HL-60 (cell line): ENCODE results near the gene SLAMF7.

Experiments used
- DNase-seq, 2 experiments: peaks; one replicate each; pipeline ENCODE4 v3.0.0-alpha.2; 2010 to 2020; ENCODE audit warnings: low read depth in 1 of 2, low spot score in 1 of 2
- H3K27ac ChIP-seq: fragments of 250-450 bp; sonication (Bioruptor Pico); replicated peaks from 2 replicates; pipeline ENCODE4 v1.5.1; 2020; ENCODE audit warnings: mild to moderate bottlenecking, moderate library complexity
- H3K27me3 ChIP-seq: fragments of 250-450 bp; sonication (Bioruptor Pico); 2 replicates; pipeline ENCODE4 v1.5.1; 2021; ENCODE audit warnings: mild to moderate bottlenecking, moderate library complexity; ENCODE audit not compliant: insufficient read depth, poor library complexity, severe bottlenecking
- H3K4me3 ChIP-seq: replicated peaks from 2 replicates; pipeline ENCODE4 v1.5.1; 2011; ENCODE audit warnings: mild to moderate bottlenecking, control low read depth, low read length; ENCODE audit not compliant: insufficient read depth
- GABPA ChIP-seq: IDR thresholded peaks from 2 replicates; pipeline ENCODE4 v1.6.1; 2012; ENCODE audit warnings: low read depth
- POLR2AphosphoS5 ChIP-seq: IDR thresholded peaks from 2 replicates; pipeline ENCODE4 v1.6.1; 2012; ENCODE audit warnings: low read depth
- SPI1 ChIP-seq: IDR thresholded peaks from 2 replicates; pipeline ENCODE4 v1.6.1; 2012; ENCODE audit warnings: low read depth, mild to moderate bottlenecking, borderline replicate concordance
- TF ChIP-seq, protein P1 (sequence below): IDR thresholded peaks from 2 replicates; pipeline ENCODE4 v1.6.1; 2012; ENCODE audit warnings: low read depth; ENCODE audit not compliant: insufficient replicate concordance
- TF ChIP-seq, protein P2 (sequence below): IDR thresholded peaks from one replicate; pipeline ENCODE4 v1.5.1; 2011; ENCODE audit warnings: low read length, control low read depth, inconsistent platforms; ENCODE audit not compliant: insufficient read depth

The SLAMF7 gene

DNA sequence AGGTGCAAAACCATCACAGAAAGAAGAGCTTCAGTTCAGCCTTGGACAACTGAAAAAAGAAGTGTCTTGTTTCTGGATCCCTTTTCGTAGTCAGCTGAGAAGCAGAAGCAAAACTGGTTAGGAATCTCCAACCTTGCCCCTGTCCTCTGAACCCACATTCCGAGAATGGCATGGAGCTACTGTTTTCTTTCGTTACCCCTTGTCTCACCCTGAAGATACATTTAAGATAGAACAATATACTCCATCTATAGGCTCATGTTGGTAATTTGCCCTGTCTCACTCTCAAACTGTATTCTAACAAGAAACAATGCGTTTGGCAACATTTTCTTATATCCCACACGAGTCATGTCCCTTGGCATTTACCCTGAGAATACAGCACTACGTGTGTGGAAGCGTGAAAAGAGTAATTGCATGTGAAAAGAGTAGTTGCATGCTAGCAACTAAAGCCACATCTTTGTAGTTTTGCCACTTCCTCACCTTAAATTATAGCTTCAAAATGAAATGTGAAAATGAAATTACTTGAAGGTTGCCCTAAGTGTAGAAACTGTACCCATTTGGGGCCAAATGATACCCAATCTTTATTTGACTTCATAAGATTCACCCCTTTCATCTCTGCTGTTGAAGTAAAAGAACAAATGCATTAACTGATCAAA, 5.3 kb downstream of the SLAMF7 start:
- no peak for DNase-seq
- no peak for TF ChIP-seq POLR2AphosphoS5
- TF ChIP-seq, protein P1, sequence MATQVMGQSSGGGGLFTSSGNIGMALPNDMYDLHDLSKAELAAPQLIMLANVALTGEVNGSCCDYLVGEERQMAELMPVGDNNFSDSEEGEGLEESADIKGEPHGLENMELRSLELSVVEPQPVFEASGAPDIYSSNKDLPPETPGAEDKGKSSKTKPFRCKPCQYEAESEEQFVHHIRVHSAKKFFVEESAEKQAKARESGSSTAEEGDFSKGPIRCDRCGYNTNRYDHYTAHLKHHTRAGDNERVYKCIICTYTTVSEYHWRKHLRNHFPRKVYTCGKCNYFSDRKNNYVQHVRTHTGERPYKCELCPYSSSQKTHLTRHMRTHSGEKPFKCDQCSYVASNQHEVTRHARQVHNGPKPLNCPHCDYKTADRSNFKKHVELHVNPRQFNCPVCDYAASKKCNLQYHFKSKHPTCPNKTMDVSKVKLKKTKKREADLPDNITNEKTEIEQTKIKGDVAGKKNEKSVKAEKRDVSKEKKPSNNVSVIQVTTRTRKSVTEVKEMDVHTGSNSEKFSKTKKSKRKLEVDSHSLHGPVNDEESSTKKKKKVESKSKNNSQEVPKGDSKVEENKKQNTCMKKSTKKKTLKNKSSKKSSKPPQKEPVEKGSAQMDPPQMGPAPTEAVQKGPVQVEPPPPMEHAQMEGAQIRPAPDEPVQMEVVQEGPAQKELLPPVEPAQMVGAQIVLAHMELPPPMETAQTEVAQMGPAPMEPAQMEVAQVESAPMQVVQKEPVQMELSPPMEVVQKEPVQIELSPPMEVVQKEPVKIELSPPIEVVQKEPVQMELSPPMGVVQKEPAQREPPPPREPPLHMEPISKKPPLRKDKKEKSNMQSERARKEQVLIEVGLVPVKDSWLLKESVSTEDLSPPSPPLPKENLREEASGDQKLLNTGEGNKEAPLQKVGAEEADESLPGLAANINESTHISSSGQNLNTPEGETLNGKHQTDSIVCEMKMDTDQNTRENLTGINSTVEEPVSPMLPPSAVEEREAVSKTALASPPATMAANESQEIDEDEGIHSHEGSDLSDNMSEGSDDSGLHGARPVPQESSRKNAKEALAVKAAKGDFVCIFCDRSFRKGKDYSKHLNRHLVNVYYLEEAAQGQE, result no peak
- TF ChIP-seq SPI1, result no peak
- no peak for TF ChIP-seq GABPA
- TF ChIP-seq, protein P2, sequence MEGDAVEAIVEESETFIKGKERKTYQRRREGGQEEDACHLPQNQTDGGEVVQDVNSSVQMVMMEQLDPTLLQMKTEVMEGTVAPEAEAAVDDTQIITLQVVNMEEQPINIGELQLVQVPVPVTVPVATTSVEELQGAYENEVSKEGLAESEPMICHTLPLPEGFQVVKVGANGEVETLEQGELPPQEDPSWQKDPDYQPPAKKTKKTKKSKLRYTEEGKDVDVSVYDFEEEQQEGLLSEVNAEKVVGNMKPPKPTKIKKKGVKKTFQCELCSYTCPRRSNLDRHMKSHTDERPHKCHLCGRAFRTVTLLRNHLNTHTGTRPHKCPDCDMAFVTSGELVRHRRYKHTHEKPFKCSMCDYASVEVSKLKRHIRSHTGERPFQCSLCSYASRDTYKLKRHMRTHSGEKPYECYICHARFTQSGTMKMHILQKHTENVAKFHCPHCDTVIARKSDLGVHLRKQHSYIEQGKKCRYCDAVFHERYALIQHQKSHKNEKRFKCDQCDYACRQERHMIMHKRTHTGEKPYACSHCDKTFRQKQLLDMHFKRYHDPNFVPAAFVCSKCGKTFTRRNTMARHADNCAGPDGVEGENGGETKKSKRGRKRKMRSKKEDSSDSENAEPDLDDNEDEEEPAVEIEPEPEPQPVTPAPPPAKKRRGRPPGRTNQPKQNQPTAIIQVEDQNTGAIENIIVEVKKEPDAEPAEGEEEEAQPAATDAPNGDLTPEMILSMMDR, result no peak
- Histone ChIP-seq H3K27me3 (no peaks in the 10 kb centered on the region), H3K27ac (no peak overlapping the region), H3K4me3 (no peak overlapping the region)

DNA sequence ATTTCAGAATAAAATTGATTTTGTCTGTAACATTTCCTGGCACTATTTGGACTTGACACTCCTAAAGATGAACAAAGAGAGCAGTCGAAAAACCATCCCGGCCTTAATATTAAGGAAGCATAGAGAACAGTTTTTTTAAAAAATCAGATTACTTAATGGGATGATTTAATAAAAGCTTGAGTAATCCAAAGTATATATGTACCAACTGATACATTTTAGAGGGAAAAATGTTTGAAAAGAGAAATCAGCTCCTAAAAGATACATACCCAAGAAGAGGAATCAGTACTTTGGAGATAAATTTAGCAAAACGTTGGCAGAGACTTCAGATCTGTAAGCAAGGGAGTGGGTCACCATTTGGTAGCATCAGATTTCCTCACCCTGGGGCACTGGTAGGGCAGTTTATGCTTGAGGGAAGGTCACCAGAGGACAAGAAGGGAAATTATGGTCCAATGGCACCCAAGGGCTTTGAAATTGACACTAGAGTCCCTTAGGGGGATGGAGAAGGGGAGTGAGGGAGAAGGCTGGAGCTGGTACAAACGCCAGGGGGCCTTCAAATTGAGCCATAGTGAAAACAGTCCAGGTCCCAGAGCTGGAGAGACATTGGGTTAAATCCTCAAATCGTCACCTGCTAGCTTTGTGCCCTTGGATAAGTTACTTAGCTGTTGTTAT, 5.9 kb downstream of the SLAMF7 start:
- DNase-seq, result no peak
- TF ChIP-seq POLR2AphosphoS5 (no peak), SPI1 (no peak), GABPA (no peak)
- TF ChIP-seq, protein P1, result no peak
- TF ChIP-seq, protein P2, result no peak
- H3K27me3 ChIP-seq, result no peaks in the 10 kb centered on the region
- no peak overlapping the region for H3K27ac ChIP-seq
- no peak overlapping the region for H3K4me3 ChIP-seq

DNA sequence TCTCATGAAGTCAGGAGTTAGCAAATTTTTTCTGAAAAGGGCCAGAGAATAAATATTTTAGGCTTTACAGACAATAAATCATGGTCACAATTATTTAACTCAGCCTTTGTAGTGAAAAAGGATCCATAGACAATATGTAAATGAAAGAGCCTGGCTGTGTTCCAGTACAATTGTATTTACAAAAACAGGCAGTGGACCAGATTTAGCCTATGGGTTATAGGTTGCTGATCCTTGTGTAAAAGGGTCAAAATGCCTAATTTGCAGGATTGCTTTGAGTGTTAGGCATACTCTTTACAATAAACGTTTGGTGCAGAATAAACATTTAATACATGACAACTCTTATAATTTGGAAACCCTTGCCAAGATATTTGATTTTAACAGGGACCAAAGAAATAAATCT, 6.5 kb downstream of the SLAMF7 start:
- no peak overlapping the region for H3K4me3 ChIP-seq
- TF ChIP-seq POLR2AphosphoS5 (no peak), SPI1 (no peak), GABPA (no peak)
- TF ChIP-seq, protein P2, result no peak
- TF ChIP-seq, protein P1, result no peak
- no peak for DNase-seq
- no peaks in the 10 kb centered on the region for H3K27me3 ChIP-seq
- H3K27ac ChIP-seq, result no peak overlapping the region
